H9 (cell line): ENCODE results near the gene SNTG2. TPM values are rescaled to one million over a fixed set of nuclear protein-coding genes. Genes with fewer than 3 reads are reported as not detected.

Experiments used
- DNase-seq: peaks from one replicate; pipeline ENCODE4 v3.0.0-alpha.2; 2017
- H2AFZ ChIP-seq: one replicate; pipeline ENCODE4 v1.6.1; 2013; ENCODE audit warnings: mild to moderate bottlenecking, low read length, control low read depth, moderate library complexity
- H2AK5ac ChIP-seq: 2 replicates; pipeline ENCODE4 v1.6.1; 2013; ENCODE audit warnings: low read length, control low read depth, mixed read lengths; ENCODE audit not compliant: insufficient read length
- H2BK120ac ChIP-seq: one replicate; pipeline ENCODE4 v1.6.1; 2013; ENCODE audit warnings: low read depth, mild to moderate bottlenecking, low read length, control low read depth, inconsistent platforms; ENCODE audit not compliant: poor library complexity, severe bottlenecking
- H2BK12ac ChIP-seq: 2 replicates; pipeline ENCODE4 v1.6.1; 2013; ENCODE audit warnings: low read length, control low read depth, mixed read lengths, low read depth; ENCODE audit not compliant: insufficient read length
- H2BK15ac ChIP-seq: 2 replicates; pipeline ENCODE4 v1.6.1; 2013; ENCODE audit warnings: low read depth, low read length, control low read depth
- H2BK20ac ChIP-seq: one replicate; pipeline ENCODE4 v1.6.1; 2013; ENCODE audit warnings: low read depth, mild to moderate bottlenecking, low read length, control low read depth, inconsistent platforms; ENCODE audit not compliant: poor library complexity, severe bottlenecking
- H2BK5ac ChIP-seq: 2 replicates; pipeline ENCODE4 v1.6.1; 2013; ENCODE audit warnings: low read length, control low read depth, mixed read lengths; ENCODE audit not compliant: insufficient read length
- H3K14ac ChIP-seq: 2 replicates; pipeline ENCODE4 v1.6.1; 2013; ENCODE audit warnings: low read length, control low read depth; ENCODE audit not compliant: insufficient read depth
- H3K18ac ChIP-seq: 2 replicates; pipeline ENCODE4 v1.6.1; 2013; ENCODE audit warnings: low read depth, mild to moderate bottlenecking, mixed read lengths, low read length, control low read depth; ENCODE audit not compliant: insufficient read length
- H3K23ac ChIP-seq: 2 replicates; pipeline ENCODE4 v1.6.1; 2013; ENCODE audit warnings: low read length, control low read depth, mixed read lengths, low read depth; ENCODE audit not compliant: insufficient read length
- H3K23me2 ChIP-seq: 2 replicates; pipeline ENCODE4 v1.6.1; 2013; ENCODE audit warnings: low read depth, mild to moderate bottlenecking, mixed read lengths, low read length, control low read depth; ENCODE audit not compliant: insufficient read length, poor library complexity, severe bottlenecking
- H3K27ac ChIP-seq: 2 replicates; pipeline ENCODE4 v1.5.1; 2013; ENCODE audit warnings: low read length, control low read depth, mixed read lengths, low read depth; ENCODE audit not compliant: insufficient read length
- H3K27me3 ChIP-seq: 2 replicates; pipeline ENCODE4 v1.6.1; 2013; ENCODE audit warnings: low read length, control low read depth, inconsistent platforms; ENCODE audit not compliant: insufficient read depth
- H3K4ac ChIP-seq: 2 replicates; pipeline ENCODE4 v1.6.1; 2013; ENCODE audit warnings: low read depth, mild to moderate bottlenecking, control low read depth, inconsistent platforms, low read length, moderate library complexity
- H3K4me1 ChIP-seq: 2 replicates; pipeline ENCODE4 v1.6.1; 2013; ENCODE audit warnings: low read length, control low read depth, inconsistent platforms; ENCODE audit not compliant: insufficient read depth
- H3K4me2 ChIP-seq: 2 replicates; pipeline ENCODE4 v1.6.1; 2013; ENCODE audit warnings: low read length, control low read depth, mixed read lengths; ENCODE audit not compliant: insufficient read length, insufficient read depth
- H3K56ac ChIP-seq: 2 replicates; pipeline ENCODE4 v1.6.1; 2013; ENCODE audit warnings: low read depth, mild to moderate bottlenecking, mixed read lengths, low read length, control low read depth; ENCODE audit not compliant: insufficient read length
- H3K79me1 ChIP-seq: 2 replicates; pipeline ENCODE4 v1.6.1; 2013; ENCODE audit warnings: low read depth, mild to moderate bottlenecking, moderate library complexity, low read length, control low read depth, inconsistent platforms; ENCODE audit not compliant: insufficient read depth, poor library complexity, severe bottlenecking
- H3K79me2 ChIP-seq: 2 replicates; pipeline ENCODE4 v1.6.1; 2013; ENCODE audit warnings: low read length, control low read depth, inconsistent platforms; ENCODE audit not compliant: insufficient read depth
- H3K9ac ChIP-seq: 2 replicates; pipeline ENCODE4 v1.6.1; 2013; ENCODE audit warnings: low read length, control low read depth, mixed read lengths; ENCODE audit not compliant: insufficient read length; ENCODE audit errors: extremely low read depth
- H3K9me3 ChIP-seq: one replicate; pipeline ENCODE4 v1.6.1; 2013; ENCODE audit warnings: low read depth, low read length, inconsistent platforms; ENCODE audit not compliant: control insufficient read depth
- H3T11ph ChIP-seq: one replicate; pipeline ENCODE4 v1.6.1; 2013; ENCODE audit warnings: mild to moderate bottlenecking, low read length, control low read depth, inconsistent platforms
- H4K20me1 ChIP-seq: one replicate; pipeline ENCODE4 v1.6.1; 2013; ENCODE audit not compliant: control insufficient read depth, insufficient read length, insufficient read depth
- H4K5ac ChIP-seq: 2 replicates; pipeline ENCODE4 v1.6.1; 2013; ENCODE audit warnings: low read depth, mild to moderate bottlenecking, mixed read lengths, low read length, control low read depth; ENCODE audit not compliant: insufficient read length
- H4K8ac ChIP-seq: replicated peaks from 2 replicates; pipeline ENCODE4 v1.6.1; 2013; ENCODE audit warnings: low read length, control low read depth, mixed read lengths, low read depth; ENCODE audit not compliant: insufficient read length
- H4K91ac ChIP-seq: 2 replicates; pipeline ENCODE4 v1.6.1; 2013; ENCODE audit warnings: low read depth, mild to moderate bottlenecking, moderate library complexity, mixed read lengths, low read length, control low read depth; ENCODE audit not compliant: insufficient read length
- H3K27ac Mint-ChIP-seq, 3 experiments: 2 replicates in 2 of 3; 3 replicates in 1 of 3; pipeline ENCODE4 v1.8.0; 2020 to 2021; ENCODE audit warnings: mixed read lengths in 3 of 3, mild to moderate bottlenecking in 1 of 3, moderate library complexity in 1 of 3
- H3K27me3 Mint-ChIP-seq: 2 replicates; pipeline ENCODE4 v1.8.0; 2021; ENCODE audit warnings: low read depth, mild to moderate bottlenecking, moderate library complexity, mixed read lengths
- H3K36me3 Mint-ChIP-seq, 3 experiments: 2 replicates in 2 of 3; 3 replicates in 1 of 3; pipeline ENCODE4 v1.8.0; 2020 to 2021; ENCODE audit warnings: low read depth in 3 of 3, mixed read lengths in 3 of 3; ENCODE audit not compliant: insufficient read depth in 1 of 3
- H3K4me1 Mint-ChIP-seq, 2 experiments: 2 replicates each; pipeline ENCODE4 v1.8.0; 2020; ENCODE audit warnings: mixed read lengths in 2 of 2
- H3K4me3 Mint-ChIP-seq, 2 experiments: 2 replicates in 1 of 2; 3 replicates in 1 of 2; pipeline ENCODE4 v1.8.0; 2020 to 2021; ENCODE audit warnings: mild to moderate bottlenecking in 2 of 2, mixed read lengths in 2 of 2, moderate library complexity in 1 of 2
- H3K9me3 Mint-ChIP-seq, 2 experiments: 2 replicates in 1 of 2; 3 replicates in 1 of 2; pipeline ENCODE4 v1.8.0; 2020; ENCODE audit warnings: mild to moderate bottlenecking in 2 of 2, mixed read lengths in 2 of 2, moderate library complexity in 1 of 2
- CTCF ChIP-seq: fragments of 200-600 bp; sonication (generic); conservative IDR thresholded peaks from 3 replicates; pipeline ENCODE4 v1.8.0; 2021; ENCODE audit warnings: antibody characterized with exemption, mild to moderate bottlenecking
- WGBS: extraction: QIAGEN DNeasy Blood & Tissue Kit; methylation state at CpG from one replicate; pipeline ENCODE4 v1.1.7; 2013; ENCODE audit warnings: missing lambda C conversion rate, low lambda C conversion rate, mixed read lengths; ENCODE audit not compliant: insufficient read length; ENCODE audit errors: extremely low coverage; 5-methylcytosine and 5-hydroxymethylcytosine counted together
- total RNA-seq: library from RNA; stranded (reverse); gene quantifications from 2 replicates; pipeline ENCODE4 v1.2.1, GENCODE V29; 2021

The SNTG2 gene
- total RNA-seq, 1 experiment from 2014 or later: 13.2 TPM

GRCh38 chr2:1257334-1257733, 306.7 kb downstream of the SNTG2 start:
- H3K9me3 Mint-ChIP-seq: no peaks in the 10 kb centered on the region; a peak in 1 of 5 replicates
- TF ChIP-seq CTCF: no peak
- no peak overlapping the region for H3K4ac ChIP-seq
- H3K23me2 ChIP-seq: no peaks in the 10 kb centered on the region
- WGBS: no CpG with 5 or more reads among the region's 11 CpGs
- no peak overlapping the region for H2AK5ac ChIP-seq
- no peak overlapping the region for H2BK20ac ChIP-seq
- H2BK120ac ChIP-seq: no peak overlapping the region
- H3K4me2 ChIP-seq: no peak overlapping the region
- no peaks in the 10 kb centered on the region for H4K20me1 ChIP-seq
- no peak overlapping the region for H2BK5ac ChIP-seq
- peak overlapping the region in 1 of 3 experiments; percentile 82; a peak in 3 of 7 replicates for H3K27ac Mint-ChIP-seq
- peaks cover 10% of the 10 kb centered on the region for H3K27me3 Mint-ChIP-seq
- H3T11ph ChIP-seq: no peak overlapping the region
- no peak overlapping the region for H2AFZ ChIP-seq
- no peaks in the 10 kb centered on the region for H3K79me2 ChIP-seq
- no peak overlapping the region for H3K56ac ChIP-seq
- no peak overlapping the region for H3K27ac ChIP-seq
- H3K18ac ChIP-seq: no peak overlapping the region
- H3K23ac ChIP-seq: no peak overlapping the region
- H3K9ac ChIP-seq: no peak overlapping the region
- no peak overlapping the region for H4K91ac ChIP-seq
- no peak for DNase-seq
- H3K79me1 ChIP-seq: no peaks in the 10 kb centered on the region
- no peak overlapping the region for H2BK12ac ChIP-seq
- no peaks in the 10 kb centered on the region for H3K4me1 ChIP-seq
- H3K27me3 ChIP-seq: no peaks in the 10 kb centered on the region
- no peak overlapping the region for H4K8ac ChIP-seq
- H3K36me3 Mint-ChIP-seq: peaks cover 0 to 3% (median 0%) of the 10 kb centered on the region in 3 experiments; a peak in 3 of 7 replicates
- H3K4me1 Mint-ChIP-seq: peaks cover 7 to 8% of the 10 kb centered on the region in 2 experiments; a peak in 3 of 4 replicates
- no peak overlapping the region for H3K4me3 Mint-ChIP-seq
- H4K5ac ChIP-seq: no peak overlapping the region
- no peaks in the 10 kb centered on the region for H3K9me3 ChIP-seq
- H2BK15ac ChIP-seq: no peak overlapping the region
- no peak overlapping the region for H3K14ac ChIP-seq
